ENCODE data around the gene NGLY1. TPM values are rescaled to one million over a fixed set of nuclear protein-coding genes. Genes with fewer than 3 reads are reported as not detected.

The NGLY1 gene
- total RNA-seq, 1 donor from 2014 or later = 16.3 TPM

GRCh38 chr3:25677121-25677520, 106.1 kb downstream of the NGLY1 start:
- Histone ChIP-seq H3K4me3 (no peak overlapping the region), H3K36me3 (no peaks in the 10 kb centered on the region), H3K9me3 (no peaks in the 10 kb centered on the region), H3K4me1 (no peaks in the 10 kb centered on the region), H3K27ac (no peak overlapping the region), H3K27me3 (no peaks in the 10 kb centered on the region)
- intact Hi-C loops (cut with DNase I) = no loop called here
- DNase-seq (ENCODE audit: low spot score in 2 of 2) = no peak
- TF ChIP-seq CTCF (IDR thresholded peaks at IDR 0.05) = no peak

GRCh38 chr3:25674670-25675069, 108.6 kb downstream of the NGLY1 start:
- Histone ChIP-seq H3K27me3 (no peaks in the 10 kb centered on the region), H3K9me3 (no peaks in the 10 kb centered on the region), H3K36me3 (no peaks in the 10 kb centered on the region), H3K27ac (no peak overlapping the region), H3K4me1 (no peaks in the 10 kb centered on the region), H3K4me3 (no peak overlapping the region)
- DNase-seq (ENCODE audit: low spot score in 2 of 2) = no peak
- intact Hi-C loops (cut with DNase I) = no loop called here
- no peak for TF ChIP-seq CTCF (IDR thresholded peaks at IDR 0.05)

GRCh38 chr3:25673738-25674298, 109.4 kb downstream of the NGLY1 start:
- Histone ChIP-seq H3K27ac (no peak overlapping the region), H3K27me3 (no peaks in the 10 kb centered on the region), H3K4me1 (no peaks in the 10 kb centered on the region), H3K36me3 (no peaks in the 10 kb centered on the region), H3K9me3 (no peaks in the 10 kb centered on the region), H3K4me3 (no peak overlapping the region)
- TF ChIP-seq CTCF (IDR thresholded peaks at IDR 0.05) = no peak
- intact Hi-C loops (cut with DNase I) = no loop called here
- DNase-seq (ENCODE audit: low spot score in 2 of 2) = no peak

Other genes starting within 250 kb of the NGLY1 start
- gene TOP2B, start 118.5 kb downstream of the NGLY1 start, total RNA-seq = 20.0 TPM
- not detected for gene OXSM, start 6.6 kb upstream of the NGLY1 start, total RNA-seq